Uterus (tissue), 4 donors: ENCODE measurements around the gene BROX. TPM values are rescaled to one million over a fixed set of nuclear protein-coding genes. Genes with fewer than 3 reads are reported as not detected.
"Not testable (repeated sequence)": the region's sequence is repeated elsewhere in the genome, so short reads cannot be mapped to it uniquely, and the experiment has no call there.

Source experiments
- DNase-seq, 2 donors: peaks; one replicate each; pipeline ENCODE4 v3.0.0-alpha.2; 2019 to 2020
- H3K27ac ChIP-seq, 2 donors: fragments of 200-600 bp; sonication (generic); 1 replicate in 1 of 2; 2 replicates in 1 of 2; pipeline ENCODE4 v1.5.1; 2016 to 2018
- H3K27me3 ChIP-seq, 2 donors: fragments of 200-600 bp; sonication (generic); one replicate each; pipeline ENCODE4 v1.5.1; 2018 to 2019; ENCODE audit warnings: control low read depth in 1 of 2
- H3K36me3 ChIP-seq, 2 donors: fragments of 200-600 bp; sonication (generic); one replicate each; pipeline ENCODE4 v1.5.1; 2019; ENCODE audit warnings: control low read depth in 1 of 2
- H3K4me1 ChIP-seq, 2 donors: fragments of 200-600 bp; sonication (generic); one replicate each; pipeline ENCODE4 v1.5.1; 2018 to 2019; ENCODE audit warnings: control low read depth in 1 of 2
- H3K4me3 ChIP-seq, 2 donors: fragments of 200-600 bp; sonication (generic); 1 replicate in 1 of 2; 2 replicates in 1 of 2; pipeline ENCODE4 v1.5.1; 2018 to 2019; ENCODE audit warnings: mild to moderate bottlenecking in 1 of 2
- H3K9me3 ChIP-seq, 2 donors: fragments of 200-600 bp; sonication (generic); one replicate each; pipeline ENCODE4 v1.5.1; 2019; ENCODE audit warnings: control low read depth in 1 of 2
- CTCF ChIP-seq, 4 experiments: fragments of 200-600 bp in 2 of 4; fragments of 450-650 bp in 2 of 4; sonication (generic) in 2 of 4; IDR thresholded peaks; one replicate each; pipeline ENCODE4 v1.5.1; 2016 to 2019; ENCODE audit warnings: antibody characterized with exemption in 4 of 4, mild to moderate bottlenecking in 2 of 4, moderate library complexity in 1 of 4
- POLR2A ChIP-seq, 2 donors: fragments of 450-650 bp; IDR thresholded peaks; one replicate each; pipeline ENCODE4 v1.6.1; 2016; ENCODE audit warnings: antibody characterized with exemption in 2 of 2, mild to moderate bottlenecking in 1 of 2, moderate library complexity in 1 of 2
- intact Hi-C: fragments of 100-400 bp; cut with DNase I; formaldehyde crosslinking; loops from one replicate; pipeline ENCODE4 v1.15.1; 2023; ENCODE audit warnings: low total_unique reads
- total RNA-seq, 4 donors: library from RNA; depleted of rRNA in 3 of 4; stranded (reverse); fragments of >200 nt in 3 of 4; gene quantifications; one replicate each; pipeline versions ENCODE4 v1.1.0 to v1.2.4, GENCODE V29; 2014 to 2023
- donor health status: DM: yes; HTN: yes; CAD: no.

The BROX gene
- total RNA-seq, result 10 to 100 TPM; 12.1 to 74.7 (median 32.2) TPM

- H3K4me3 ChIP-seq, result peak within 1 kb of the TSS; percentile 73 to 91
- no peaks in the 10 kb centered on the region for H3K9me3 ChIP-seq
- H3K27ac ChIP-seq, result peak within 1 kb of the TSS; percentile 94 to 99
- no peaks in the 10 kb centered on the region for H3K27me3 ChIP-seq
- peaks cover 6 to 7% of the 10 kb centered on the region in 2 donors for H3K4me1 ChIP-seq
- H3K36me3 ChIP-seq, result no peaks in the 10 kb centered on the region
- peak; percentile 92 to 95 for DNase-seq
- intact Hi-C loops, result no loop called here
- TF ChIP-seq CTCF (IDR thresholded peaks at IDR 0.05), result no peak
- peak; percentile 41 to 49 for TF ChIP-seq POLR2A (IDR thresholded peaks at IDR 0.05)
These were observed at the start of gene BROX, which contains the start of gene AIDA for GRCh38 chr1:222712253-222713090. BROX (plus strand) TSS chr1:222712564; CDS start chr1:222715700, 3,136 bp downstream. AIDA (minus strand) TSS chr1:222712491; CDS start chr1:222712317, 174 bp downstream.

- H3K4me1 ChIP-seq, result no peaks in the 10 kb centered on the region
- H3K9me3 ChIP-seq, result no peaks in the 10 kb centered on the region
- no peak overlapping the region for H3K27ac ChIP-seq
- intact Hi-C loops, result no loop called here
- no peak overlapping the region for H3K4me3 ChIP-seq
- no peaks in the 10 kb centered on the region for H3K36me3 ChIP-seq
- H3K27me3 ChIP-seq, result no peaks in the 10 kb centered on the region
- DNase-seq, result no peak
- TF ChIP-seq POLR2A (IDR thresholded peaks at IDR 0.05) (no peak), CTCF (IDR thresholded peaks at IDR 0.05) (no peak)
These were observed 48.9 kb upstream of the BROX start for GRCh38 chr1:222663431-222663934.

GRCh38 chr1:222665964-222666363 is 46.4 kb upstream of the BROX start:
- no peak for DNase-seq
- Histone ChIP-seq H3K27ac (no peak overlapping the region), H3K4me3 (no peak overlapping the region), H3K9me3 (no peaks in the 10 kb centered on the region), H3K4me1 (no peaks in the 10 kb centered on the region), H3K36me3 (no peaks in the 10 kb centered on the region), H3K27me3 (no peaks in the 10 kb centered on the region)
- intact Hi-C loops, result no loop called here
- TF ChIP-seq CTCF (IDR thresholded peaks at IDR 0.05) (no peak), POLR2A (IDR thresholded peaks at IDR 0.05) (no peak)

GRCh38 chr1:222668184-222668583 is 44.2 kb upstream of the BROX start:
- H3K36me3 ChIP-seq, H3K27me3 ChIP-seq, DNase-seq, H3K27ac ChIP-seq, H3K4me3 ChIP-seq, H3K9me3 ChIP-seq, H3K4me1 ChIP-seq, intact Hi-C loops: not testable (repeated sequence)

- intact Hi-C loops, H3K9me3 ChIP-seq, DNase-seq, H3K4me1 ChIP-seq, H3K27ac ChIP-seq, H3K36me3 ChIP-seq, H3K27me3 ChIP-seq, H3K4me3 ChIP-seq: not testable (repeated sequence)
These were observed 43.3 kb upstream of the BROX start for GRCh38 chr1:222669107-222669506.

GRCh38 chr1:222670110-222670509 is 42.3 kb upstream of the BROX start:
- Histone ChIP-seq H3K4me3 (no peak overlapping the region), H3K9me3 (no peaks in the 10 kb centered on the region), H3K27me3 (no peaks in the 10 kb centered on the region), H3K4me1 (no peaks in the 10 kb centered on the region), H3K36me3 (no peaks in the 10 kb centered on the region), H3K27ac (no peak overlapping the region)
- TF ChIP-seq POLR2A (IDR thresholded peaks at IDR 0.05), result no peak
- no peak for TF ChIP-seq CTCF (IDR thresholded peaks at IDR 0.05)
- intact Hi-C loops, result no loop called here
- DNase-seq, result no peak
